NB4 (cell line): ENCODE results near the gene PCDHGA1.
"Not testable (repeated sequence)": the region's sequence is repeated elsewhere in the genome, so short reads cannot be mapped to it uniquely, and the experiment has no call there.

Experiments used
- DNase-seq: peaks from one replicate; pipeline ENCODE4 v3.0.0; 2010; ENCODE audit warnings: low read depth
- H3K4me3 ChIP-seq: one replicate; pipeline ENCODE4 v1.5.1; 2011; ENCODE audit warnings: mild to moderate bottlenecking, low read depth, low read length, moderate library complexity
- CTCF ChIP-seq: IDR thresholded peaks from one replicate; pipeline ENCODE4 v1.5.1; 2012; ENCODE audit warnings: low read depth, low read length
- MAX ChIP-seq: IDR thresholded peaks from 2 replicates; pipeline ENCODE4 v1.6.1; 2011; ENCODE audit warnings: low read depth, low read length
- MYC ChIP-seq: IDR thresholded peaks from 2 replicates; pipeline ENCODE4 v1.6.1; 2011; ENCODE audit warnings: low read depth, low read length
- POLR2A ChIP-seq: IDR thresholded peaks from 2 replicates; pipeline ENCODE4 v1.6.1; 2011; ENCODE audit warnings: mild to moderate bottlenecking; ENCODE audit not compliant: insufficient read length; ENCODE audit errors: extremely low read depth

The PCDHGA1 gene

GRCh38 chr5:141431286-141431685 lies 101.0 kb downstream of the PCDHGA1 start:
- H3K4me3 ChIP-seq, result peak overlapping the region; percentile 42
- no peak for DNase-seq
- TF ChIP-seq POLR2A, result no peak
- TF ChIP-seq CTCF, result no peak
- TF ChIP-seq MAX, result no peak
- TF ChIP-seq MYC, result no peak

GRCh38 chr5:141432308-141432707 lies 102.0 kb downstream of the PCDHGA1 start:
- not testable (repeated sequence) for H3K4me3 ChIP-seq, DNase-seq

GRCh38 chr5:141432726-141433125 lies 102.4 kb downstream of the PCDHGA1 start:
- H3K4me3 ChIP-seq, DNase-seq: not testable (repeated sequence)

GRCh38 chr5:141434006-141434405 lies 103.7 kb downstream of the PCDHGA1 start:
- DNase-seq, result no peak
- no peak for TF ChIP-seq POLR2A
- no peak for TF ChIP-seq MYC
- no peak for TF ChIP-seq CTCF
- no peak for TF ChIP-seq MAX
- no peak overlapping the region for H3K4me3 ChIP-seq

- no peak for DNase-seq
- no peak for TF ChIP-seq POLR2A
- no peak for TF ChIP-seq CTCF
- no peak for TF ChIP-seq MAX
- TF ChIP-seq MYC, result no peak
- H3K4me3 ChIP-seq, result no peak overlapping the region
Observed at GRCh38 chr5:141437221-141437620, 106.9 kb downstream of the PCDHGA1 start.

- TF ChIP-seq MAX (no peak), POLR2A (no peak), MYC (no peak), CTCF (no peak)
- H3K4me3 ChIP-seq, result no peak overlapping the region
- no peak for DNase-seq
Observed at GRCh38 chr5:141439411-141440141, 109.3 kb downstream of the PCDHGA1 start.

GRCh38 chr5:141440341-141440740 lies 110.0 kb downstream of the PCDHGA1 start:
- DNase-seq, result no peak
- no peak for TF ChIP-seq CTCF
- no peak for TF ChIP-seq MYC
- TF ChIP-seq POLR2A, result no peak
- no peak for TF ChIP-seq MAX
- H3K4me3 ChIP-seq, result no peak overlapping the region
